Loucy (cell line): ENCODE measurements around the gene ERAP2.

Experiments used
- EZH2phosphoT487 ChIP-seq: fragments of 200-600 bp; IDR thresholded peaks from 2 replicates; pipeline ENCODE4 v1.6.1; 2018; ENCODE audit warnings: antibody characterized with exemption, mild to moderate bottlenecking, moderate library complexity, borderline replicate concordance
- TF ChIP-seq, protein P1 (sequence below): fragments of 200-600 bp; sonication (generic); conservative IDR thresholded peaks from 2 replicates; pipeline ENCODE4 v1.5.1; 2014; ENCODE audit warnings: mild to moderate bottlenecking, antibody characterized with exemption, low read length

DNA sequence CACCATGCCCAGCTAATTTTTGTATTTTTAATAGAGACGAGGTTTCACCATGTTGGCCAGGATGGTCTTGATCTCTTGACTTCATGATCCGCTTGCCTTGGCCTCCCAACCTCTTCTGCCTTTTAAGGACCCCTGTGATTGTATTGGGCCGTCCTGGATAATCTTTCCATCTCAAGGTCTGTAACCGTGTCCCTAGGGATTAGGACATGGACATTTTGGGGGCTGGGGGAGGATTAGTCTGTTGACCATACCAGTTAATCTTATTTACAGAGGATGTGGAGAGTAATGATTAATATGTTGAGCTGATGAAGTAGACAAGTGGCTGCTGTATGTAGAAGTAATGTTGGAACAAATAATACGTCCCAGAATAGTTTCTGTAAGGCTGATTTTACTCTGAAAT lies 82.7 kb downstream of the ERAP2 start:
- TF ChIP-seq, protein P1, sequence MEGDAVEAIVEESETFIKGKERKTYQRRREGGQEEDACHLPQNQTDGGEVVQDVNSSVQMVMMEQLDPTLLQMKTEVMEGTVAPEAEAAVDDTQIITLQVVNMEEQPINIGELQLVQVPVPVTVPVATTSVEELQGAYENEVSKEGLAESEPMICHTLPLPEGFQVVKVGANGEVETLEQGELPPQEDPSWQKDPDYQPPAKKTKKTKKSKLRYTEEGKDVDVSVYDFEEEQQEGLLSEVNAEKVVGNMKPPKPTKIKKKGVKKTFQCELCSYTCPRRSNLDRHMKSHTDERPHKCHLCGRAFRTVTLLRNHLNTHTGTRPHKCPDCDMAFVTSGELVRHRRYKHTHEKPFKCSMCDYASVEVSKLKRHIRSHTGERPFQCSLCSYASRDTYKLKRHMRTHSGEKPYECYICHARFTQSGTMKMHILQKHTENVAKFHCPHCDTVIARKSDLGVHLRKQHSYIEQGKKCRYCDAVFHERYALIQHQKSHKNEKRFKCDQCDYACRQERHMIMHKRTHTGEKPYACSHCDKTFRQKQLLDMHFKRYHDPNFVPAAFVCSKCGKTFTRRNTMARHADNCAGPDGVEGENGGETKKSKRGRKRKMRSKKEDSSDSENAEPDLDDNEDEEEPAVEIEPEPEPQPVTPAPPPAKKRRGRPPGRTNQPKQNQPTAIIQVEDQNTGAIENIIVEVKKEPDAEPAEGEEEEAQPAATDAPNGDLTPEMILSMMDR = no peak
- TF ChIP-seq EZH2phosphoT487 = no peak
